Osteocyte (in vitro differentiated cells): ENCODE data around the gene ISG20. TPM values are rescaled to one million over a fixed set of nuclear protein-coding genes. Genes with fewer than 3 reads are reported as not detected.

Experiments
- DNase-seq: peaks from one replicate; pipeline ENCODE4 v3.0.0; 2021; ENCODE audit warnings: mixed read lengths; ENCODE audit not compliant: unreplicated experiment; ENCODE audit errors: extremely low spot score
- H3K27ac Mint-ChIP-seq: one replicate; pipeline ENCODE4 v1.8.0; 2021; ENCODE audit warnings: mild to moderate bottlenecking, mixed read lengths; ENCODE audit not compliant: unreplicated experiment
- H3K27me3 Mint-ChIP-seq: one replicate; pipeline ENCODE4 v1.8.0; 2021; ENCODE audit warnings: mixed read lengths; ENCODE audit not compliant: unreplicated experiment
- H3K36me3 Mint-ChIP-seq: one replicate; pipeline ENCODE4 v1.8.0; 2021; ENCODE audit warnings: mixed read lengths; ENCODE audit not compliant: unreplicated experiment
- H3K4me1 Mint-ChIP-seq: one replicate; pipeline ENCODE4 v1.8.0; 2021; ENCODE audit warnings: mixed read lengths; ENCODE audit not compliant: unreplicated experiment
- H3K4me3 Mint-ChIP-seq: one replicate; pipeline ENCODE4 v1.8.0; 2021; ENCODE audit warnings: mild to moderate bottlenecking, moderate library complexity, mixed read lengths; ENCODE audit not compliant: unreplicated experiment
- H3K9me3 Mint-ChIP-seq: one replicate; pipeline ENCODE4 v1.8.0; 2021; ENCODE audit warnings: mixed read lengths; ENCODE audit not compliant: unreplicated experiment
- CTCF ChIP-seq: fragments of 200-600 bp; sonication (generic); IDR thresholded peaks from 2 replicates; pipeline ENCODE4 v1.5.0; 2021; ENCODE audit warnings: antibody characterized with exemption, mild to moderate bottlenecking, moderate library complexity
- total RNA-seq: library from RNA; stranded (reverse); gene quantifications from 2 replicates; pipeline ENCODE4 v1.2.1, GENCODE V29; 2021

The ISG20 gene
- total RNA-seq, 1 donor from 2014 or later: 10.2 TPM

GRCh38 chr15:88623632-88624031 is 15.2 kb upstream of the ISG20 start:
- H3K27me3 Mint-ChIP-seq: no peaks in the 10 kb centered on the region
- peak overlapping the region; percentile 84 for H3K27ac Mint-ChIP-seq
- no peak for TF ChIP-seq CTCF
- H3K36me3 Mint-ChIP-seq: peaks cover 9% of the 10 kb centered on the region
- peaks cover 39% of the 10 kb centered on the region for H3K4me1 Mint-ChIP-seq
- H3K4me3 Mint-ChIP-seq: peak overlapping the region; percentile 85
- DNase-seq: no peak
- H3K9me3 Mint-ChIP-seq: no peaks in the 10 kb centered on the region

DNA sequence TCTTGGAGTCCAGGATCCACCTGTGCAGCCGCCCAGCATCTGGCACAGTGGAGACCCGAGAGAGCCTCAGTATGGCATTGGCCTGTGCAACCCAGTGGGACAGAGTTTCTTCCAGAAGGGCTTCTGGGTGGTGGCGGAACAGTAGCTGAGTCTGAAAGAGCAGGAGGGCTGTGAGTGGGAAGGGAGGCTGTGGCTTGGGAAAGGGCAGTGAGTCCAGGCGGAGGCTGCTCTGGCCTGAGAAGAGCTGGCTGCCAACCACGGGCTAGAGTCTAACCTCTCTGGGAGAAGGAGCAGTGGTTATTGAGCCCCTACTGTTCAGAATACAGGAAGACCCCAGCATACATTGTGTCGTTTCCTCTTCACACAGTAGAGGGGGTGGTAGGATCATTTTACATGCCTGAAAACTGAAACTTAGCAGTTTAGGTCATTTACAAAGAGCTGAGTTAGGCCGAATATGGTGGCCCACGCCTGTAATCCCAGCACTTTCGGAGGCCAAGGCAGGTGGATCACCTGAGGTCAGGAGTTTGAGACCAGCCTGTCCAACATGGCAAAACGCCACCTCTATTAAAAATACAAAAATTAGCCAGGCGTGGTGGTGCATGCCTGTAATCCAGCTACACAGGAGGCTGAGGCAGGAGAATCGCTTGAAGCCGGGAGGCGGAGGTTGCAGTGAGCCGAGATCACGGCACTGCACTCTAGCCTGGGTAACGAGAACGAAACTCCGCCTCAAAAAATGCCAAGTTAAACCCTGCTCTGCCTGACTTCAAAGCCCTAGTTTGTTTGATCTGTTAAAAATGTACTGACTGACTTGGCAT is 14.5 kb upstream of the ISG20 start:
- H3K27me3 Mint-ChIP-seq: no peaks in the 10 kb centered on the region
- H3K27ac Mint-ChIP-seq: peak overlapping the region; percentile 67
- H3K9me3 Mint-ChIP-seq: no peaks in the 10 kb centered on the region
- TF ChIP-seq CTCF: peak; percentile 52
- peaks cover 39% of the 10 kb centered on the region for H3K4me1 Mint-ChIP-seq
- peak overlapping the region; percentile 2 for H3K4me3 Mint-ChIP-seq
- H3K36me3 Mint-ChIP-seq: peaks cover 17% of the 10 kb centered on the region
- no peak for DNase-seq

DNA sequence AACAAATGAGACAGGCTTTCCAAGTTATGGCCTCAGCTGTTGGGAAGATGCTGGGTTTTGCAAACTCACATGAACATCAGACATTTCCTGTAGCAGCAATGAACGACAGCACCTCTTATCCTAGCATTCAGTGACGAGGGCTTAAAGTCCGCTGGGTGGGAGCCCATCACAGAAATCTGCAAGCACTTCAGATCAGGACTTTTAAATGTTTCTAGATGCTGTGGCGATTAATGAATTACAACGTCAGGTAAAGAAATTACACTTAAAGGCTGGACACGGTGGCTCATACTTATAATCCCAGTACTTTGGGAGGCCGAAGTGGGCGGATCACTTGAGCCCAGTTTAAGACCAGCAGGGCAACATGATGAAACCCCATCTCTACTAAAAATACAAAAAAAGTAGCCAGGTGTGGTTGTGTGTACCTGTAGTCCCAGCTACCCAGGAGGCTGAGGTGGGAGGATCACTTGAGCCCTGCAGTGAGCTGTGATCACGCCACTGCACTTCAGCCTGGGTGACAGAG is 13.8 kb upstream of the ISG20 start:
- peak overlapping the region; percentile 67 for H3K27ac Mint-ChIP-seq
- peaks cover 23% of the 10 kb centered on the region for H3K36me3 Mint-ChIP-seq
- DNase-seq: no peak
- no peaks in the 10 kb centered on the region for H3K27me3 Mint-ChIP-seq
- no peak overlapping the region for H3K4me3 Mint-ChIP-seq
- no peak for TF ChIP-seq CTCF
- no peaks in the 10 kb centered on the region for H3K9me3 Mint-ChIP-seq
- peaks cover 44% of the 10 kb centered on the region for H3K4me1 Mint-ChIP-seq

- Mint-ChIP-seq H3K27ac (no peak overlapping the region), H3K27me3 (no peaks in the 10 kb centered on the region), H3K4me3 (no peak overlapping the region), H3K4me1 (peaks cover 40% of the 10 kb centered on the region), H3K36me3 (peaks cover 24% of the 10 kb centered on the region), H3K9me3 (no peaks in the 10 kb centered on the region)
- DNase-seq: no peak
- TF ChIP-seq CTCF: no peak
These were observed 12.7 kb upstream of the ISG20 start for GRCh38 chr15:88625943-88626741.

DNA sequence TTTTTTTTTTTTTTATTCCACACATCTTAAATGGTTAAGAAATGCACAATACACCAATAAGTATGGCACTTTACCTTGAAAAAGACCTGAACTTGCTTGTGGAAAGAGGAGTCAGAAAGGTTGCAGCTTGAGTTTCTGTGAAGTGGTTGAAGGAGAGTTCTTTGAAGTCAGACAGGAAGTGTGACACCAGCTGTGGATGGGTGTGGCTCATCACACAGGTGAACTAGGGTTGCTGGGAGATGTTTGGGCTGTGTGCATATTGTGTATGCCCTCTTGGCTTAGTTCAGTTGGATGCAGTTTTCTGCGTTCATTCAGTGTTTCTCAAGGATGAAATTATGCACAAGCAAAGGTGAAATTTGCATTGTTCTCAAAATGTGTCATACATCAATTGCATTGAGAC is 11.4 kb upstream of the ISG20 start:
- Mint-ChIP-seq H3K4me3 (no peak overlapping the region), H3K27me3 (no peaks in the 10 kb centered on the region), H3K36me3 (peaks cover 29% of the 10 kb centered on the region), H3K27ac (no peak overlapping the region), H3K9me3 (no peaks in the 10 kb centered on the region), H3K4me1 (peaks cover 36% of the 10 kb centered on the region)
- no peak for TF ChIP-seq CTCF
- DNase-seq: no peak
